Measurements from ENCODE around the gene TMEM163. TPM values are rescaled to one million over a fixed set of nuclear protein-coding genes. Genes with fewer than 3 reads are reported as not detected.

The TMEM163 gene
- total RNA-seq, 1 experiment from 2014 or later = 4.1 TPM

GRCh38 chr2:134446383-134447017 lies 272.3 kb downstream of the TMEM163 start:
- no peak for TF ChIP-seq CTCF (IDR thresholded peaks at IDR 0.05; ENCODE audit: insufficient read depth in 1 of 2, low read depth in 1 of 2, low read length in 1 of 2, severe bottlenecking in 1 of 2, unreplicated experiment in 1 of 2)
- BruUV-seq (replicated peaks) = no TSS peak
- ChIA-PET POLR2A (no interaction called here), CTCF (no interaction called here)
- Histone ChIP-seq H3K4me1 (no peaks in the 10 kb centered on the region), H3K9me3 (no peaks in the 10 kb centered on the region), H3K27me3 (replicated peaks; ENCODE audit: control insufficient read depth, insufficient read depth, low read length) (no peaks in the 10 kb centered on the region), H3K4me3 (ENCODE audit: low read depth, low read length) (no peak overlapping the region), H3K36me3 (ENCODE audit: control insufficient read depth, insufficient read depth, low read length) (peaks cover 1% of the 10 kb centered on the region)
- DNase-seq = no peak
- intact Hi-C loops (cut with micrococcal nuclease; ENCODE audit: unreplicated experiment) = no loop called here
- Mint-ChIP-seq H3K27ac (ENCODE audit: unreplicated experiment) (no peak overlapping the region), H3K4me3 (ENCODE audit: unreplicated experiment) (no peak overlapping the region), H3K9me3 (ENCODE audit: unreplicated experiment) (no peaks in the 10 kb centered on the region), H3K36me3 (ENCODE audit: insufficient read depth, unreplicated experiment) (peaks cover 29% of the 10 kb centered on the region), H3K27me3 (ENCODE audit: insufficient read depth, unreplicated experiment) (no peaks in the 10 kb centered on the region), H3K4me1 (ENCODE audit: low read depth, unreplicated experiment) (peaks cover 7% of the 10 kb centered on the region)

- H3K27me3 Mint-ChIP-seq (ENCODE audit: insufficient read depth, unreplicated experiment) = no peaks in the 10 kb centered on the region
- peaks cover 24% of the 10 kb centered on the region for H3K36me3 Mint-ChIP-seq (ENCODE audit: insufficient read depth, unreplicated experiment)
- no peak overlapping the region for H3K27ac Mint-ChIP-seq (ENCODE audit: unreplicated experiment)
- no peaks in the 10 kb centered on the region for H3K9me3 Mint-ChIP-seq (ENCODE audit: unreplicated experiment)
- peaks cover 7% of the 10 kb centered on the region for H3K4me1 Mint-ChIP-seq (ENCODE audit: low read depth, unreplicated experiment)
- no TSS peak for BruUV-seq (replicated peaks)
- no peak for DNase-seq
- Histone ChIP-seq H3K4me3 (ENCODE audit: low read depth, low read length) (no peak overlapping the region), H3K9me3 (no peaks in the 10 kb centered on the region), H3K36me3 (ENCODE audit: control insufficient read depth, insufficient read depth, low read length) (peaks cover 1% of the 10 kb centered on the region), H3K4me1 (no peaks in the 10 kb centered on the region), H3K27me3 (replicated peaks; ENCODE audit: control insufficient read depth, insufficient read depth, low read length) (no peaks in the 10 kb centered on the region)
- no peak for TF ChIP-seq CTCF (IDR thresholded peaks at IDR 0.05; ENCODE audit: insufficient read depth in 1 of 2, low read depth in 1 of 2, low read length in 1 of 2, severe bottlenecking in 1 of 2, unreplicated experiment in 1 of 2)
- intact Hi-C loops (cut with micrococcal nuclease; ENCODE audit: unreplicated experiment) = no loop called here
- no peak overlapping the region for H3K4me3 Mint-ChIP-seq (ENCODE audit: unreplicated experiment)
- ChIA-PET POLR2A (no interaction called here), CTCF (no interaction called here)
Observed at GRCh38 chr2:134445985-134446382, 272.8 kb downstream of the TMEM163 start.

- Mint-ChIP-seq H3K27me3 (ENCODE audit: insufficient read depth, unreplicated experiment) (no peaks in the 10 kb centered on the region), H3K27ac (ENCODE audit: unreplicated experiment) (no peak overlapping the region), H3K4me1 (ENCODE audit: low read depth, unreplicated experiment) (no peaks in the 10 kb centered on the region), H3K4me3 (ENCODE audit: unreplicated experiment) (no peak overlapping the region), H3K9me3 (ENCODE audit: unreplicated experiment) (no peaks in the 10 kb centered on the region), H3K36me3 (ENCODE audit: insufficient read depth, unreplicated experiment) (peaks cover 15% of the 10 kb centered on the region)
- ChIA-PET POLR2A (no interaction called here), CTCF (no interaction called here)
- Histone ChIP-seq H3K4me3 (ENCODE audit: low read depth, low read length) (no peak overlapping the region), H3K36me3 (ENCODE audit: control insufficient read depth, insufficient read depth, low read length) (peaks cover 1% of the 10 kb centered on the region; the same call in 1 of the 2 replicates), H3K4me1 (no peaks in the 10 kb centered on the region), H3K9me3 (no peaks in the 10 kb centered on the region), H3K27me3 (replicated peaks; ENCODE audit: control insufficient read depth, insufficient read depth, low read length) (no peaks in the 10 kb centered on the region)
- BruUV-seq (replicated peaks) = no TSS peak
- no peak for DNase-seq
- TF ChIP-seq CTCF (IDR thresholded peaks at IDR 0.05; ENCODE audit: insufficient read depth in 1 of 2, low read depth in 1 of 2, low read length in 1 of 2, severe bottlenecking in 1 of 2, unreplicated experiment in 1 of 2) = no peak
- intact Hi-C loops (cut with micrococcal nuclease; ENCODE audit: unreplicated experiment) = no loop called here
Observed at GRCh38 chr2:134445116-134445515, 273.7 kb downstream of the TMEM163 start.

Data from Caco-2 (cell line).